Peyer's patch (tissue), 4 donors: ENCODE results near the gene NT5C3B. TPM values are rescaled to one million over a fixed set of nuclear protein-coding genes. Genes with fewer than 3 reads are reported as not detected.
A peak's percentile ranks its signal among the peaks of the same experiment; 100 is the strongest.
"Not testable (repeated sequence)": the region's sequence is repeated elsewhere in the genome, so short reads cannot be mapped to it uniquely, and the experiment has no call there.

Experiments
- DNase-seq, 3 donors: peaks; one replicate each; pipeline ENCODE4 v3.0.0-alpha.2; 2017 to 2019
- H3K27ac ChIP-seq, 4 donors: fragments of 200-600 bp; sonication (generic); one replicate each; pipeline ENCODE4 v1.5.1; 2016 to 2019
- H3K27me3 ChIP-seq, 2 donors: fragments of 200-600 bp; sonication (generic); one replicate each; pipeline ENCODE4 v1.5.1; 2019
- H3K36me3 ChIP-seq, 3 donors: fragments of 200-600 bp; sonication (generic); one replicate each; pipeline ENCODE4 v1.5.1; 2016 to 2019
- H3K4me1 ChIP-seq, 4 donors: fragments of 200-600 bp; sonication (generic); one replicate each; pipeline ENCODE4 v1.5.1; 2016 to 2019
- H3K4me3 ChIP-seq, 4 donors: fragments of 200-600 bp; sonication (generic); 1 replicate in 3 of 4; 2 replicates in 1 of 4; pipeline ENCODE4 v1.5.1; 2016 to 2019; ENCODE audit warnings: mild to moderate bottlenecking in 1 of 4
- H3K9me3 ChIP-seq, 4 donors: fragments of 200-600 bp; sonication (generic); one replicate each; pipeline ENCODE4 v1.5.1; 2016 to 2019; ENCODE audit warnings: mild to moderate bottlenecking in 1 of 4
- POLR2A ChIP-seq, 2 donors: fragments of 450-650 bp; IDR thresholded peaks; one replicate each; pipeline ENCODE4 v1.5.1; 2017; ENCODE audit warnings: antibody characterized with exemption in 2 of 2, mild to moderate bottlenecking in 2 of 2, moderate library complexity in 2 of 2
- total RNA-seq, 4 donors: library from RNA; depleted of rRNA; stranded (reverse); fragments of >200 nt; gene quantifications; one replicate each; pipeline ENCODE4 v1.1.0, GENCODE V29; 2016
- TF ChIP-seq, protein P1 (sequence below), 6 experiments: fragments of 450-650 bp in 4 of 6; fragments of 200-600 bp in 2 of 6; sonication (generic) in 1 of 6; IDR thresholded peaks; one replicate each; pipeline ENCODE4 v1.5.1; 2017 to 2019; ENCODE audit warnings: antibody characterized with exemption in 6 of 6, mild to moderate bottlenecking in 3 of 6, moderate library complexity in 1 of 6

NT5C3B gene
- total RNA-seq: 10 to 100 TPM in 3 of 4 donors, 1 to 10 TPM in 1; 5.8 to 40.4 (median 20.1) TPM

DNA sequence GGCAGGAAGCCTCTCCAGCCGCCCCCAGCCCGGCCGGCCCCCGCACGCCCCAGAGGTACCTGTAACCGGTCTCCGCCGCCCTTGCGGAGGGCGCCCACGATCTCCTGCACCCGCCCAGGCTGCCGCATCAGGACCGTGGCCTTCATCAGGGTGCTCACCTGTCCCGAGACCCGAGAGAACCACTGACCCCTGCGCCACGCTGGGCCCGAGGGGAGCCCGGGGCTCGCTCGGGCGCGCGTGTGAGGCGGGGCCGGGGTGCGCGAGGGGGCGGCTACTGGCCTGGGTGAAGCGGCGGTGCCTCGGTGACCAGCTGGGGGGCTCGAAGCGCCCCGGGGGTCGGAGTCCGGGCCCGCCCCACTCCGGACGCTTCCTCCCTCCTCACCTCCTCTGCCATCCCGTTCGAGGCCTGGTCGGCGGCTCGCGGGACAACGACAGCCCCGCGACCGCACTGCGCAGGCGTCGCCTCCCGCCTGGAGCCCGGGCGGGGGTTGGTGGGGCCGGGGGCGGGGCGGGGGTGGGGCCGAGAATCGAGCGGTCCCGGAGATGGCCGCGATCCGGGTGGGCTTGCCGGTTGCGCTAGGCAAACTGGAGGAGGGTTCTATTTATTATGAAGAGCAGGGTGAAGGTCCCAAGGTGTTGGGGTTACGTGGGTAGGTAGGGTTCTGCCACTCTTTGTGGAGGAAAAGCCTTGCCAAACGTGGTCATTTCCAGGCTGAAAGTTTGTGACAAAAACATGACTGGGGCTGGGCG is at the start of gene NT5C3B:
Gene NT5C3B, minus strand, starts transcription at position 433 of the 750 bp plus-strand sequence. Its CDS starts 39 bp downstream, at position 394.
- Histone ChIP-seq H3K27me3 (no peaks in the 10 kb centered on the region), H3K4me3 (peak within 1 kb of the TSS; percentile 52 to 88 (median 77)), H3K4me1 (peaks cover 0 to 5% (median 2%) of the 10 kb centered on the region in 4 donors), H3K36me3 (peaks cover 0 to 10% (median 0%) of the 10 kb centered on the region in 3 donors), H3K27ac (peak within 1 kb of the TSS; percentile 34 to 73 (median 62)), H3K9me3 (no peaks in the 10 kb centered on the region)
- peak; percentile 49 to 79 (median 62) for DNase-seq
- TF ChIP-seq, protein P1, sequence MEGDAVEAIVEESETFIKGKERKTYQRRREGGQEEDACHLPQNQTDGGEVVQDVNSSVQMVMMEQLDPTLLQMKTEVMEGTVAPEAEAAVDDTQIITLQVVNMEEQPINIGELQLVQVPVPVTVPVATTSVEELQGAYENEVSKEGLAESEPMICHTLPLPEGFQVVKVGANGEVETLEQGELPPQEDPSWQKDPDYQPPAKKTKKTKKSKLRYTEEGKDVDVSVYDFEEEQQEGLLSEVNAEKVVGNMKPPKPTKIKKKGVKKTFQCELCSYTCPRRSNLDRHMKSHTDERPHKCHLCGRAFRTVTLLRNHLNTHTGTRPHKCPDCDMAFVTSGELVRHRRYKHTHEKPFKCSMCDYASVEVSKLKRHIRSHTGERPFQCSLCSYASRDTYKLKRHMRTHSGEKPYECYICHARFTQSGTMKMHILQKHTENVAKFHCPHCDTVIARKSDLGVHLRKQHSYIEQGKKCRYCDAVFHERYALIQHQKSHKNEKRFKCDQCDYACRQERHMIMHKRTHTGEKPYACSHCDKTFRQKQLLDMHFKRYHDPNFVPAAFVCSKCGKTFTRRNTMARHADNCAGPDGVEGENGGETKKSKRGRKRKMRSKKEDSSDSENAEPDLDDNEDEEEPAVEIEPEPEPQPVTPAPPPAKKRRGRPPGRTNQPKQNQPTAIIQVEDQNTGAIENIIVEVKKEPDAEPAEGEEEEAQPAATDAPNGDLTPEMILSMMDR (IDR thresholded peaks at IDR 0.05): no peak
- no peak for TF ChIP-seq POLR2A (IDR thresholded peaks at IDR 0.05)

DNA sequence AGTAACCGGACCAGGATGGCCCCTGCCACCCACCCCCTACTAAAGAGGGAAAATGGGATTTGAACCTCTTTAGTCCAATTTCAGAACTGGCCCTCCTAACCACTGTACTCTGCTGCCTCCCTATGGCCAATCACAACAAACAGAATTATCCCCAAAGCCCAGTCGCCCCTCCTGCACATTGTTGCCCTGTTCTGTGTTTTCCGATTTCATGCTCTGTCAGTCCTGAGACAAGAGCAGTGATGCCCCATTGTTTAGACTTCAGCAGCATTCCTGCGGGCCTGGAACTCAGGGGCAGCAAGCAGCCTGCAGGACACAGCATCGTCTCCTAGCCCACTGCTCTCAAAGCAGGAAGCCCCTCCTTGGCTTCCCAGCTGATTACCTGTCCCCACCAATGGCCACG is 49.7 kb upstream of the NT5C3B start:
- no peak overlapping the region for H3K27ac ChIP-seq
- TF ChIP-seq POLR2A (IDR thresholded peaks at IDR 0.05): no peak
- TF ChIP-seq, protein P1 (IDR thresholded peaks at IDR 0.05): peak in 1 of 6 experiments; percentile 28
- H3K4me1 ChIP-seq: no peaks in the 10 kb centered on the region
- DNase-seq: no peak
- no peaks in the 10 kb centered on the region for H3K9me3 ChIP-seq
- H3K27me3 ChIP-seq: no peaks in the 10 kb centered on the region
- peaks cover 0 to 98% (median 0%) of the 10 kb centered on the region in 3 donors for H3K36me3 ChIP-seq
- H3K4me3 ChIP-seq: no peak overlapping the region

- H3K4me1 ChIP-seq: no peaks in the 10 kb centered on the region
- H3K27ac ChIP-seq: no peak overlapping the region
- DNase-seq: no peak
- no peaks in the 10 kb centered on the region for H3K27me3 ChIP-seq
- H3K9me3 ChIP-seq: no peaks in the 10 kb centered on the region
- H3K36me3 ChIP-seq: peaks cover 0 to 96% (median 0%) of the 10 kb centered on the region in 3 donors
- TF ChIP-seq, protein P1 (IDR thresholded peaks at IDR 0.05): no peak
- no peak for TF ChIP-seq POLR2A (IDR thresholded peaks at IDR 0.05)
- H3K4me3 ChIP-seq: no peak overlapping the region
Observed at GRCh38 chr17:41882756-41883155, 46.7 kb upstream of the NT5C3B start.

- no peak for TF ChIP-seq POLR2A (IDR thresholded peaks at IDR 0.05)
- TF ChIP-seq, protein P1 (IDR thresholded peaks at IDR 0.05): no peak
- Histone ChIP-seq H3K4me3 (no peak overlapping the region), H3K36me3 (peaks cover 0 to 84% (median 0%) of the 10 kb centered on the region in 3 donors), H3K4me1 (no peaks in the 10 kb centered on the region), H3K27ac (no peak overlapping the region), H3K27me3 (no peaks in the 10 kb centered on the region), H3K9me3 (no peaks in the 10 kb centered on the region)
- DNase-seq: no peak
Observed at GRCh38 chr17:41880130-41880529, 44.1 kb upstream of the NT5C3B start.

DNA sequence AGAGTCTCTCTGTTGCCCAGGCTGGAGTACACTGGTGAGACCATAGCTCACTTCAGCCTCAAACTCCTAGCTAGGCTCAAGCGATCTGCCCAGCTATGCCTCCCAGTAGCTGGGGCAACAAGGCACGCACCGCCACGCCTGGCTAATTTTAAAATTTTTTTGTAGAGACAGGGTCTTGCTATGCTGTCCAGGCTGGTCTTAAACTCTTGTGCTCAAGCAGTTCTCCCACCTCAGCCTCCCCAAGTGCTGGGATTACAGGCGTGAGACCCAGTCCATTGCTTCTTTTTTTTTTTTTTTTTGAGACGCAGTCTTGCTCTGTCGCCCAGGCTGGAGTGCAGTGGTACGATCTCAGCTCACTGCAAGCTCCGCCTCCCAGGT is 38.2 kb upstream of the NT5C3B start:
- not testable (repeated sequence) for H3K27me3 ChIP-seq, H3K4me3 ChIP-seq, H3K9me3 ChIP-seq, H3K27ac ChIP-seq, DNase-seq, H3K4me1 ChIP-seq
- H3K36me3 ChIP-seq: peaks cover 0 to 85% (median 0%) of the 10 kb centered on the region in 3 donors

DNA sequence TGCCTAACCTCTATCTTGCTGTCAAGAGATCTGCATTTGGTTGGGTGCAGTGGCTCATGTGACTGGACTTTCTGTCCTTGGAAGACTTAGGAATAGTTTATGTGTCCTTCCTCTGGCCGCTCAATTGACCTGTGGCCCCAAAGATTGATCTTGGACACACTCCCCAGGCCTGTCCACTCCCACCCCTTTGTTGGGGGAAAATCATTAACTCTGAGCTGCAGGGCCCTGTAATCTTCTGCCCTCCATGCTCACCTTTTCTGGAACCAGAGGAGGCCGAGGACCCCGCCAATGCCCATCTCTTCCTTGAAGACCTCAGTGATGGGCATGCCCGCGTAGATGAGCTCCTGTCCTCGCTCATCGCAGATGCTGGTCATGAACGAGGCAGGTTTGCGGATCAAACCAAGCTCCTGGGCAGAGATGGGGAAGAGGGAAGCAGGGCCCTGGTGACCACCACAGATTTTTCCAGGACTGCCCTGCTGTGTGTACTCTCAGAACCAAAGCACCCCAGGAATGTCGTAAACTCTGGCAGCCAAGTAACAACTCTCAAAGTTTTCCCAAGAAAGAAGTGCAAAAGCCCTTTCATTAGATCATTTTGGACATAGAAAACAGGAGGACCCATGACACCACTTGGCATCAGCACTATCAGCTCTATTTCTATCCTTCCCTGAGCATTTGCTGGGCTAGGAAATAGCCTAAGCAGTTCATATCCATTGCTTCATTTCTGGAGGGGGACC is 37.7 kb upstream of the NT5C3B start:
- no peaks in the 10 kb centered on the region for H3K27me3 ChIP-seq
- DNase-seq: no peak

More for the DNA sequence above, 37.7 kb upstream of the NT5C3B start:
- no peak overlapping the region for H3K27ac ChIP-seq
- TF ChIP-seq, protein P1 (IDR thresholded peaks at IDR 0.05): no peak
- TF ChIP-seq POLR2A (IDR thresholded peaks at IDR 0.05): no peak
- H3K36me3 ChIP-seq: peaks cover 0 to 85% (median 0%) of the 10 kb centered on the region in 3 donors
- H3K4me1 ChIP-seq: no peaks in the 10 kb centered on the region
- no peak overlapping the region for H3K4me3 ChIP-seq
- no peaks in the 10 kb centered on the region for H3K9me3 ChIP-seq
